Lower leg skin (tissue), 3 donors: Measurements from ENCODE around the gene PPP4C.
"Not testable (repeated sequence)": the region's sequence is repeated elsewhere in the genome, so short reads cannot be mapped to it uniquely, and the experiment has no call there.

Source experiments
- POLR2A ChIP-seq, 2 donors: fragments of 450-650 bp; IDR thresholded peaks; one replicate each; pipeline ENCODE4 v1.6.1; 2016 to 2017; ENCODE audit warnings: antibody characterized with exemption in 2 of 2, mild to moderate bottlenecking in 1 of 2, moderate library complexity in 1 of 2
- TF ChIP-seq, protein P1 (sequence below), 3 donors: fragments of 450-650 bp; IDR thresholded peaks; one replicate each; pipeline ENCODE4 v1.5.1; 2016; ENCODE audit warnings: antibody characterized with exemption in 3 of 3, mild to moderate bottlenecking in 3 of 3, moderate library complexity in 2 of 3

GRCh38 chr16:30040690-30041089 lies 35.1 kb upstream of the PPP4C start:
- TF ChIP-seq, protein P1, sequence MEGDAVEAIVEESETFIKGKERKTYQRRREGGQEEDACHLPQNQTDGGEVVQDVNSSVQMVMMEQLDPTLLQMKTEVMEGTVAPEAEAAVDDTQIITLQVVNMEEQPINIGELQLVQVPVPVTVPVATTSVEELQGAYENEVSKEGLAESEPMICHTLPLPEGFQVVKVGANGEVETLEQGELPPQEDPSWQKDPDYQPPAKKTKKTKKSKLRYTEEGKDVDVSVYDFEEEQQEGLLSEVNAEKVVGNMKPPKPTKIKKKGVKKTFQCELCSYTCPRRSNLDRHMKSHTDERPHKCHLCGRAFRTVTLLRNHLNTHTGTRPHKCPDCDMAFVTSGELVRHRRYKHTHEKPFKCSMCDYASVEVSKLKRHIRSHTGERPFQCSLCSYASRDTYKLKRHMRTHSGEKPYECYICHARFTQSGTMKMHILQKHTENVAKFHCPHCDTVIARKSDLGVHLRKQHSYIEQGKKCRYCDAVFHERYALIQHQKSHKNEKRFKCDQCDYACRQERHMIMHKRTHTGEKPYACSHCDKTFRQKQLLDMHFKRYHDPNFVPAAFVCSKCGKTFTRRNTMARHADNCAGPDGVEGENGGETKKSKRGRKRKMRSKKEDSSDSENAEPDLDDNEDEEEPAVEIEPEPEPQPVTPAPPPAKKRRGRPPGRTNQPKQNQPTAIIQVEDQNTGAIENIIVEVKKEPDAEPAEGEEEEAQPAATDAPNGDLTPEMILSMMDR (IDR thresholded peaks at IDR 0.05), result not testable (repeated sequence)
- not testable (repeated sequence) for TF ChIP-seq POLR2A (IDR thresholded peaks at IDR 0.05)
